Activated CD4-positive, CD25-positive, alpha-beta regulatory T cell (primary cell): Measurements from ENCODE around the gene RABGAP1L.
"Not testable (repeated sequence)": the region's sequence is repeated elsewhere in the genome, so short reads cannot be mapped to it uniquely, and the experiment has no call there.

ENCODE experiments used
- DNase-seq, 4 experiments: peaks; one replicate each; lab custom pipeline; 2025; lab: John Stamatoyannopoulos, UW

RABGAP1L gene

GRCh38 chr1:174815036-174815435, 655.7 kb downstream of the RABGAP1L start:
- DNase-seq: no peak

DNA sequence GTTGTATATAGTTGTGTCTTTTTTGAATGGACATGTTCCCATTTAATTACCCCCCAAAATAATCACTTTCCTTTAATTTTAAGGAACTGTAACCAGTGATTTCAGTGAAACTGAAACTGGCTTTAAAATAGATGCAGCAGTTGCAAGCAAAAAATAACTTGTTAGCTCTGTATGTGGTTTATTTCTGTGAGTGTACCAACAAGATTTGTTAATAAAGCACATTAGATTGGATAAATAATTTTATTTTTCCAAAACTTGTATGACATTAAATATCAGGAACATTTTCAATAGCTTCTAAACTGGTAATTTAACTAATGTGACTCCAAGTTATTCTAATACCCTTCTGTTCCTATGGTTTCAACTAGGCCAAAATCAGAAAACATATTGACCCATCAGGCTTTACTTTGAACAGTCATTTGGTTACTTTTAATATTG, 656.2 kb downstream of the RABGAP1L start:
- DNase-seq: no peak

GRCh38 chr1:174816621-174817020, 657.3 kb downstream of the RABGAP1L start:
- DNase-seq: not testable (repeated sequence)

DNA sequence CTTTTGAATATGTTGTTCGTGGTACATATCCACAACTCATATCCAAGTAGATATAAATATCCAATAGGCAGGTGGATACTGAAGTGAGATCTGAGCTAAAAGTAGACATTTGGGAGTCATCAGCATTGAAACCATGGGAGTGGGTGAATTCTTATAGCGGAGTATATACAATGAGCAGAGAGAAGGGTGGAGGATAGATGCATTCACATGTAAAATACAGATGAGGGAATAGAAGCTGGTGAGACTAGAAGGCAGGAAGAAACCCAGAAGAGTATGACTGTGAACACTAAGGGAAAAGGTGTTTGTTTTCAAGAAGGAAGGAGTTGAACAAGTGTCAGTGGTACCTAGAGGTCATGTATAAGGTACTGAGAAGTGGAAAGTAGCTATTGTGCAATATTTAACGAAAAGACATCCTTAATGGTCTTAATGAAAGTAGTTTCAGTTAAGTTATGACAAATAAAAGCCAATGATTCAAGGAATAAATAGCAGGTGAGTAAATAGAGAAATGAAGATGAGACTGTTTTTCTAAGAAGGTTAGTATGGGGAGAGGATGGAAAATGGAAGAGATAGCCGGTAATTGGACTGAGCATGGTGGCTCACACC, 658.8 kb downstream of the RABGAP1L start:
- DNase-seq: no peak

DNA sequence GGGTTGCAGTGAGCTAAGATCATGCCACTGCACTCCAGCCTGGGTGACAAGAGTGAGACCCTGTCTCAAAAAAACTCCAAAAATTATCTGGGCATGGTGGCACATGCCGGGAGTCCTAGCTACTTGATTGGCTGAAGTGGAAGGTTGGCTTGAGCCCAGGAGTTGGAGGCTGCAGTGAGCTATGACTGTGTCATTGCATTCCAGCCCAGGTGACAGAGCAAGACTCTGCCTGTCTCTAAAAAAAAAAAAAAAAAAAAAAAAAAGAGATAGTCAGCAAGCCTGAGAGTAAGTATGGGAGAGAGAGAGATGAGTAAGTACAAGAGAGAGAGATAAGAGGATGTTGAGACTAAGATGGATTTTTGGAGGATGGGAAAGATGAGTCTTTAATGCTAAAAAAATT, 659.6 kb downstream of the RABGAP1L start:
- no peak for DNase-seq

GRCh38 chr1:174819596-174819995, 660.3 kb downstream of the RABGAP1L start:
- no peak for DNase-seq

DNA sequence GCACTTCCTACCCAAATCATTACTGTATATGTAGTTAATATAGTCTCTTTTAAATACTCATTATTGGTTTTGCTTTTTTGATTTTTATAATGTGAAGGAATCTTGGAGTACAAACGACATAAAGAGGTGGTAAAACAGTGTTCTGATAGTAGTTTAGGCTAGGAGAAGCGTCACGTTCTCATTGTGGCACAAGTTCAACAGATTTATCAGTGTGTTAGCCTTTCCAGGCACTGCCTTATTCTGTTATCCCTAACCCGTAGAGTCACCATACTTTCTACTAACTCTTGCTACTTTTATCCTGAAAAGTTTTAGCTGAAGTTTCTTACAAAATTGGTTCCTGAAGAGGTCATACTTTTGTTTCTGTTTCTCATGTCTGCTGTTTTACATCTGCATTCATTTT, 665.8 kb downstream of the RABGAP1L start:
- no peak for DNase-seq

GRCh38 chr1:174825806-174826205, 666.5 kb downstream of the RABGAP1L start:
- DNase-seq: no peak

- no peak for DNase-seq
Measured at GRCh38 chr1:174828264-174828663, 668.9 kb downstream of the RABGAP1L start.

- no peak for DNase-seq
Measured at GRCh38 chr1:174829990-174830389, 670.7 kb downstream of the RABGAP1L start.

DNA sequence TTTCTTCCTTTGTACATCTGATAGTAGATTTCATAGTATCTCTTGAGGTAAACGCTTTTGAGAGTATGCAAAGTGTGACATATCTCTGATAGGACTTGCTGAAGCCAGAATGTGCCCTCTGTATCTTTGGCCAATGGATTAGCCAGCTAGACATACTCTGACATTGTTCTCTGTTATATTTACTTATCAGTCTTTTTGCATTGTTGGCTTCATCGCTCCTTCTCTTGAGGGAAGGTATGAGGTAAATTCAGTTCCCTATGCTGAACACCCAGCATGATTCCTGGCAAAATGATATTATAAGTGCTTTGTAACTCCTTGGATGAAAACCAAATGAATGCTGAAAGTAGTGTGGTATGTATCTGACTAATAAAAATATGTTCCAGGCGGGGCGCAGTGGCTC, 677.2 kb downstream of the RABGAP1L start:
- no peak for DNase-seq

GRCh38 chr1:174837386-174837785, 678.1 kb downstream of the RABGAP1L start:
- no peak for DNase-seq

DNA sequence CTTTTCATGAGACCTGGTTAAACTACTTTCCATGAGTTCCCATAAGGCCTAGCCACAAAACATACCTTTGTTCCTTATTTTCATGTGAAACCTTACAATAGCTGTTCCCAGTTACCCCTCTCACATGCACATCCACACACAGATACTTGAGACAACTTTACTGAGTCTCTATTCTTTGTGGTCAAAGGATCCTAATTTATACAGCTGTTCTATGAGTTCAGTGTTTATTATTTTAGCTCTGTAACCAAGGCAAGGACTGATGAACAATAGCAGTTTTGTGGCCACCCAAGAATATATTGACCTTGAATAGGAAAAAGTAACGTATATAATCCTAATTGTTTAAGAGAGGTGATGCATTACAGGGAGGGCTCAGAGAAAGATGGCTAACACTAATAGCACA, 679.9 kb downstream of the RABGAP1L start:
- DNase-seq: no peak

- DNase-seq: no peak
Measured at GRCh38 chr1:174841747-174842146, 682.4 kb downstream of the RABGAP1L start.

DNA sequence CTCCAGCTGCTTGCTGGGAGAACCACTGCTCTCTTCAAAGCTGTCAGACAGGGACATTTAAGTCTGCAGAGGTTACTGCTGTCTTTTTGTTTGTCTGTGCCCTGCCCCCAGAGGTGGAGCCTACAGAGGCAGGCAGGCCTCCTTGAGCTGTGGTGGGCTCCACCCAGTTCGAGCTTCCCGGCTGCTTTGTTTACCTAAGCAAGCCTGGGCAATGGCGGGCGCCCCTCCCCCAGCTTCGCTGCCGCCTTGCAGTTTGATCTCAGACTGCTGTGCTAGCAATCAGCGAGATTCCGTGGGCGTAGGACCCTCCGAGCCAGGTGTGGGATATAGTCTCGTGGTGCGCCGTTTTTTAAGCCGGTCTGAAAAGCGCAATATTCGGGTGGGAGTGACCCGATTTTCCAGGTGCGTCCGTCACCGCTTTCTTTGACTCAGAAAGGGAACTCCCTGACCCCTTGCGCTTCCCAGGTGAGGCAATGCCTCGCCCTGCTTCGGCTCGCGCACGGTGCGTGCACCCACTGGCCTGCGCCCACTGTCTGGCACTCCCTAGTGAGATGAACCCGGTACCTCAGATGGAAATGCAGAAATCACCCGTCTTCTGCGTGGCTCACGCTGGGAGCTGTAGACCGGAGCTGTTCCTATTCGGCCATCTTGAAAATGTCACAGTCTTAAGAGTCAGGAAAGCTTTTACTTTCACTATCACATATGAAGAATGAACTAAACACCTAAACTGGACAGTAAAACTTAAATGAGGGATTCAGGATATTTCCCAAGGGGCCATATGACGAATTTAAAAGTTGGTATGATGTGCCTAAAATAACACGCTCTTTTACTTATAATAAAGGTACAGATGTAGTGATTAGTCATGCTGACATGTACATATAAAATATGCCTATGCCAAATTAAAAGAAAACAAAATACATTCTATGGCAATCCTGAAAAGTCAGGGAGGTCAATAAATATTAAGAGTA, 689.6 kb downstream of the RABGAP1L start:
- DNase-seq: not testable (repeated sequence)

DNA sequence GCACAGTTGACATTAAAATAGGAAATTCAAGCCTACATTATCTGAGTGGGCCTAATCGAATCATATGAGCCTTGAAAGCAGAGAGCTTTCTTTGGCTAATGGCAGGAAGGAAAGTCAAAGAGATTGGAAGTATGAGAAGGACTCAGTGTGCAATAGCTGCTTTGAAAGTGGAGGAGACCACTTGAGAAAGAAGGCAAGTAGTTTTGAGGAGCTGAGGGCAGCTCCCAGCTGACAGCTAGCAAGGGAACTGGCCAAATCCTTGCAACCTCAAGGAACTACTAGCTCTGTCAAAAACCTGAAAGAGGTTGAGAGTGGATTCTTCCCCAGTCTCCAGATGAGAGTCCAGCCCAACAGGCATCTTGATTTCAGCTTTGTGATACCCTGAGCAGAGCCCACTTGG, 691.4 kb downstream of the RABGAP1L start:
- DNase-seq: no peak

- no peak for DNase-seq
Measured at GRCh38 chr1:174858301-174858700, 699.0 kb downstream of the RABGAP1L start.

DNA sequence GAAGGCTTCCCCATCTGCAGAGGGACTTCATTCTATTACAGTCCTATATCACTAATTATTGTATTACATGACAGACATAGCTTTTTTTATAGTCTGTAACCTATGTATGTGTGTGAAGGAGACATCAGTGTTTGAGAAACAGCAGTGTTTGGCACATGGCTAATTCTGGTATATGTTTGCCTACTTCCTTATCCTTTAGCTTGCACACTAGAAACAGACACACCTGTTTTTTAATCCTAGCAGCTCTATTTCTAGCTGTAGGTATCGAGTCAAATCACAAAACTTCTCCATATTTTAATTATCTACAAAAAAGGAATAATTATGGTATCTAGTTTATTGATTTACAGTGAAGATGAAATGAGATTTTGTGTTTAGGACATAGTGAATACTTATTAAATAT, 711.0 kb downstream of the RABGAP1L start:
- DNase-seq: no peak

GRCh38 chr1:174871886-174872285, 712.6 kb downstream of the RABGAP1L start:
- no peak for DNase-seq

- DNase-seq: no peak
Measured at GRCh38 chr1:174872615-174873058, 713.3 kb downstream of the RABGAP1L start.

DNA sequence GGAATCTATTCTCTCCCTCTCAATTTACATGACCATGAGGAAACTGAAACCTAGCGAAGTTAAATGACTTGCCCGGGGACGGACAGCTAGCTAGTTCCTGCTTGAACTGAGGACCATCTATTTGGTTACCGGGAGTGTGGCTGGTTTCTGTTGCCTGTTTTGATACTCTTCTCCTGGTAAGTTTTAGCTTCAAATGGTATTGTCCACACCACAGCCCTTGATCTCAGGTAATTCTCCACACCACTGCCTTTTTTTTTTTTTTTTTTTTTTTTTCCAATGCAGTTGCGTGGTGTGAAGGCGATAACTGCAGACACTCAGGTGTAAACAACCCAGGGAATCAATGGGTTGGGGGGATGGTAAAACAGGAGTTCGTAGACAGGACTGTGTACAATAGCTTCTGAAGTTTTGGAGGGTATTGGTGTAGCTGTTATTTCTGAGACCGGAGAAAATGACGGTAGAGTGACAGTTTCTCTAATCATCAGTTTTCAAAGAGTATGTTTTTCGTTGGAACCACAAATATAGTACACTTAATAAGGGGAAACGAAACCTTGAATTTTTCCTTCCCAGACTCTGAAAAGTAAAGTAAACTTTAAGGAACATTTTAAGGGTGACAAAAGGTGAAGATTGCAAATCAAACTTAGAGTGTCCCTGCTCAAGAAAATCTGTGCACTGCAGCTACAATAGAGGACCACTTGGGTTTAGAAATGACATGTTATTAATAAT, 715.2 kb downstream of the RABGAP1L start:
- DNase-seq: no peak

- DNase-seq: peak in 1 of 4 experiments; percentile 2
Measured at GRCh38 chr1:174875306-174875705, 716.0 kb downstream of the RABGAP1L start.
